C4-2B (cell line): Measurements from ENCODE around the gene TRDMT1.

ENCODE experiments used
- H3K27ac ChIP-seq: fragments of 450-650 bp; 2 replicates; pipeline ENCODE4 v1.5.1; 2017
- ZFX ChIP-seq: fragments of 450-650 bp; IDR thresholded peaks from 2 replicates; pipeline ENCODE4 v1.6.1; 2017
- TF ChIP-seq, protein P1 (sequence below): fragments of 450-650 bp; conservative IDR thresholded peaks from 2 replicates; pipeline ENCODE4 v1.5.1; 2017; ENCODE audit warnings: mild to moderate bottlenecking

The TRDMT1 gene

DNA sequence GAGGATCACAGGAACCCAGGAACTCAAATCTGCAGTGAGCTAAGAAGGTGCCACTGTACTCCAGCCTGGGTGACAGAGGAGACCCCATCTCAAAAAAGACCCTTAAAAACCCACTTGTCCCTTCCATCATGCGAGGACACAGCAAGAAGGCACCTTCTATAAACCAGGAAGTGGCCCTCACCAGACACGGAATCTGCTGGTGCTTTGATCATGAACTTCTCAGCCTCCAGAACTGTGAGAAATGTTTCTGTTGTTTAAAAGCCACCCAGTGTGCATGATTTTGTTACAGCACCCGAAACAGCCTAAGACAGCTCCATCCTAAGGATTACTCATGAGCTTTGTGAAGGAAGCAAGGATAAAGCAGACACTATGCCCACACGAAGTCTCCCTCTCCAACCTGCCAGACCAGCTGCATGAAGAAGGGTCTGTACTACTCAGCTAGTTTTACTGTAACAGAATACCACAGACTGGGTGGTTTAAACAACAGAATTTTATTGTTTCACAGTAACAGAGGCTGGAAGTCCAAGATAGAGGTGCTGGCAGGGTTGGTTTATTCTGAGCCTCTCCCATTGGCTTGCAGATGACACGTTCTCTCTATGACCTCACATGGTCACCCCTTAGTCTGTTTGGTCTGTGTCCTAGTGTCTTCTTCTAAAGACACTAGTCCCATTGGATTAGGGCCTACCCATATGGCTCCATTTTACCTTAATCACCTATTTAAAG lies 40.3 kb upstream of the TRDMT1 start:
- H3K27ac ChIP-seq = no peak overlapping the region
- TF ChIP-seq ZFX = no peak
- TF ChIP-seq, protein P1, sequence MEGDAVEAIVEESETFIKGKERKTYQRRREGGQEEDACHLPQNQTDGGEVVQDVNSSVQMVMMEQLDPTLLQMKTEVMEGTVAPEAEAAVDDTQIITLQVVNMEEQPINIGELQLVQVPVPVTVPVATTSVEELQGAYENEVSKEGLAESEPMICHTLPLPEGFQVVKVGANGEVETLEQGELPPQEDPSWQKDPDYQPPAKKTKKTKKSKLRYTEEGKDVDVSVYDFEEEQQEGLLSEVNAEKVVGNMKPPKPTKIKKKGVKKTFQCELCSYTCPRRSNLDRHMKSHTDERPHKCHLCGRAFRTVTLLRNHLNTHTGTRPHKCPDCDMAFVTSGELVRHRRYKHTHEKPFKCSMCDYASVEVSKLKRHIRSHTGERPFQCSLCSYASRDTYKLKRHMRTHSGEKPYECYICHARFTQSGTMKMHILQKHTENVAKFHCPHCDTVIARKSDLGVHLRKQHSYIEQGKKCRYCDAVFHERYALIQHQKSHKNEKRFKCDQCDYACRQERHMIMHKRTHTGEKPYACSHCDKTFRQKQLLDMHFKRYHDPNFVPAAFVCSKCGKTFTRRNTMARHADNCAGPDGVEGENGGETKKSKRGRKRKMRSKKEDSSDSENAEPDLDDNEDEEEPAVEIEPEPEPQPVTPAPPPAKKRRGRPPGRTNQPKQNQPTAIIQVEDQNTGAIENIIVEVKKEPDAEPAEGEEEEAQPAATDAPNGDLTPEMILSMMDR = no peak

DNA sequence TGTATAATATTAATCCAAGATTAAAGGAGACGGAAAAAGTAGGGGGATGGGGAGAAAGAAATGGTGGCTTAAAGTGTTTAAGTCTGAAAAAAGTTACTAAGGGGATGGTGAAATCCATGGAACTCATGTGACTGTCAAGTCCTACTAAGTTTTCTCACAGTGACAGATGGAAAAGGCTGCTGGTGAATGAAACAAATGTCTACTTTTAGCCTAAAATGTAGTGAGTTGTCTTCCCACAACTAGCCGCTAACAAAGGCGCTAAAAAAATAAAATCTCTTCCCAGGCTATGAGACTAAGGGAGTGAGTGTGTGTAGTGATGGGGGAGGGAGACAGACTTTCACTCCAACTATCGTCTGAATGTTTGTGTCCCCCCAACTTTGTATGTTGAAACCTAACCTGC lies 39.1 kb upstream of the TRDMT1 start:
- no peak overlapping the region for H3K27ac ChIP-seq
- TF ChIP-seq, protein P1 = no peak
- TF ChIP-seq ZFX = no peak

DNA sequence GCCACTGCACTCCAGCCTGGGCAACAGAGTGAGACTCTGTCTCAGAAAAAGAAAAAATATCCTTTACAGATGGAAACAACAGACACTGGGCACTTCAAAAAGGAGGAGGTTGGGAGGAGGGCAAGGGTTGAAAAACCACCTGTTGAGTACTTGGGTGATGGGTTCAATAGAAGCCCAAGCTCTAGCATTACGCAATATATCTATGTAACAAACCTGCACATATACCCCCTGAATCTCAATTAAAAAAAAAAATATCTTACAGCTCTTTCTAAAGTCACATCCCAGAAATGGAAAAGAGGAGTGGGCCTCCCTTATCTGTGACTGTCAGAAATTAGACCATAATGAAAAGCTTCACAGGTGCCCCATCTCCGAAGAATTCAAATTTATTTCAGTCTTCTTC lies 38.6 kb upstream of the TRDMT1 start:
- TF ChIP-seq ZFX = no peak
- TF ChIP-seq, protein P1 = no peak
- H3K27ac ChIP-seq = no peak overlapping the region

DNA sequence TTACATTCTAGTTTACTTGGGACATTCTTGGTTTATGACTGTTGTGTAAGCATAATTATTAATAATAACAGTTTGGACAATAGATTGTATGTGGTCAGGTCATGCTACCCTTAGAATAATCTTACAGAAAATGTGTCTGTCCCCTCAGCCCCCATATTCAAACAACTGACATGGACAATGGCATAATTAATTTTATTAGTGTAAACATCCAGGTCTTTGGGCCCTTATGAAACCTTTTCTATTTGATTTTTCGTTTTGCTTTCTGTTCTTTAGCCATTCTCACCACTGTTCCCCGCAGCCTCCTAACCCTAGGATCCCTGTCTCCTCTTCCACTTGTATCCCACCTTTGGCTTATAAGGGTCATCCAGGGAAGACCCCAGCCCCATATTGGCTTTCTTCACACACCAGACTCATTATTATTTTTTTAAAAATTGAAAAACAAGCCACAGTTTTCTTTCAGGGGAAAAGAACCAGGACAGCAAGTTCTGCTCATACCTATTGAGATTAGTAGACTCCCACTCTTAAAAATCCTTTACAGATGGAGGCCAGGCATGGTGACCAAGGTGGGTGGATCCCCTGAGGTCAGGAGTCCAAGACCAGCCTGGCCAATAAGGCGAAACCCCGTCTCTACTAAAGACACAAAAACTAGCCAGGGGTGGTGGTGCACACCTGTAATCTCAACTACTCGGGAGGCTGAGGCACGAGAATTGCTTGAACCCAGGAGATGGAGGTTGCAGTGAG lies 38.0 kb upstream of the TRDMT1 start:
- TF ChIP-seq, protein P1 = no peak
- no peak for TF ChIP-seq ZFX
- no peak overlapping the region for H3K27ac ChIP-seq

DNA sequence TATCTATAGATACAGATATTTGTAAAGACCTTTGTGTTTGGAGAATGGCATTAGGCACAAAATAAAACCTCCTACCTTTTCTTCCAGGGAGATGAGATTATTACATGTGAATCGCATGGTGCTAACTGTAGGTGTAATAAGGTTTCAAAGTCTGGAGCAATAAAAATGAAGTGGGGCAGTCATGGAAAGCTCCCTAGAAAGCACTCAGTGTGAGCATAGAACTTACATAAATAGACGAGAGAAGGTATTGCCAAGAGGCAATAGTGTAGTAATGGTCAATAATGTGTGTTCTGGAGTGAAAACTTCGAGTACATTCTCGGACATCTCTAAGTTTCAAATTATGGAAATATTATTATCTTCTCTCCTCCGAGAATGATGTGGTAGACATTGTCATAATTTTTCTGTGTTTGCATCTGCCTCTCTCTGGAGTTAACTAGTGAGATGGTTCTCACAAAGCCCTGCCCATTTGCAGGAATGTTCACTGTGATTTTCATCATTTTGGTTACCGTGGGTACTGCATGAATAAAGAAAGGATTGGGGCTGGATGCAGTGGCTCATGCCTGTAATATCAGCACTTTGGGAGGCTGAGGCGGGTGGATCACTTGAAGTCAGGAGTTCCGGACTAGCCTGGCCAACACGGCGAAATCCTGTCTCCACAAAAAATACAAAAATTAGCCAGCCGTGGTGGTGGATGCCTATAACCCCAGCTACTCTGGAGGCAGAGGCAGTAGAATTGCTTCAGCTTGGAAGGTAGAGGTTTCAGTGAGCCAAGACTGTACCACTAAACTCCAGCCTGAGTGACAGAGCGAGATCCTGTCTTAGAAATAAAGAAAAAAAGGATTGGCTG lies 37.2 kb upstream of the TRDMT1 start:
- H3K27ac ChIP-seq = no peak overlapping the region
- no peak for TF ChIP-seq ZFX
- TF ChIP-seq, protein P1 = no peak

DNA sequence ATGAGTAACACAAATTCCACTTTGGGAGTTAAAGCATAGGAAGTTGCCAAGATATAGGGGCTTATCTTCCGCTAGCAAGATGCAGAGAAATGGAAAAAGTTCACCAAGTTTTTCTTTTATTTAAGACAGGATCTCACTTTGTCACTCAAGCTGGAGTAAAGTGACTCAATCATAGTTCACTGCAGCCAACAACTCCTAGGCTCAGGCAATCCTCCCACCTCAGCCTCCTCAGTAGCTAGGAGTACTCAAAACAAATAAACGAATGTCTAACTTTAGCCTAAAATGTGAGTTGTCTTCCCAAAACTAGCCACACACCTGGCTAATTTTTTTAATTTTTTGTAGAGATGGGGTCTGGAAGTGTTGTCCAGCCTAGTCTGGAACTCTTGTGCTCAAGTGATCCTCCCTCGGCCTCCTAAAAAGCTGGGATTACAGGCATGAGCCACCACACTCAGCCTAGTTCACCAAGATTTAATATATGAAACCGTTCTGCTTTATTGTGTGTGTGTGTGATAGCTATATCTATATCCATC lies 36.5 kb upstream of the TRDMT1 start:
- TF ChIP-seq ZFX = no peak
- TF ChIP-seq, protein P1 = no peak
- no peak overlapping the region for H3K27ac ChIP-seq

DNA sequence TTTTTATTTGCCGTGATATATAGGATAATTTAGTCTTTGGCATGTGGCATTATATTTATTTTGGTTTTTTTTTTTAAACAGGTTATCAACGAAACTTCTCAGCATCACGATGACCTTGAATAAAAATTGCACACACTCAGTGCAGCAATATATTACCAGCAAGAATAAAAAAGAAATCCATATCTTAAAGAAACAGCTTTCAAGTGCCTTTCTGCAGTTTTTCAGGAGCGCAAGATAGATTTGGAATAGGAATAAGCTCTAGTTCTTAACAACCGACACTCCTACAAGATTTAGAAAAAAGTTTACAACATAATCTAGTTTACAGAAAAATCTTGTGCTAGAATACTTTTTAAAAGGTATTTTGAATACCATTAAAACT lies 35.7 kb upstream of the TRDMT1 start:
- H3K27ac ChIP-seq = no peak overlapping the region
- no peak for TF ChIP-seq ZFX
- TF ChIP-seq, protein P1 = no peak
